Measurements from ENCODE around the gene MTERF4. TPM values are rescaled to one million over a fixed set of nuclear protein-coding genes. Genes with fewer than 3 reads are reported as not detected.

The MTERF4 gene
- polyA plus RNA-seq, 4 donors, result 25.3 to 55.1 (median 30.1) TPM

- H3K27me3 ChIP-seq (ENCODE audit: control insufficient read depth in 3 of 3, insufficient read depth in 3 of 3, low read length in 3 of 3), result no peaks in the 10 kb centered on the region
- no peak for DNase-seq
- H3K4me3 ChIP-seq (ENCODE audit: low read depth in 1 of 3, low read length in 3 of 3), result no peak overlapping the region
- peaks cover 0 to 66% (median 2%) of the 10 kb centered on the region in 3 donors for H3K36me3 ChIP-seq (ENCODE audit: control insufficient read depth in 3 of 3, insufficient read depth in 2 of 3, low read depth in 1 of 3, low read length in 3 of 3)
- H3K27ac ChIP-seq (ENCODE audit: low read depth in 1 of 3, low read length in 2 of 3), result no peak overlapping the region
- 94 to 96% (median 95%) methylated on average over 24 to 25 of the region's 25 CpGs for WGBS, 3 donors
- no peaks in the 10 kb centered on the region for H3K9me3 ChIP-seq (ENCODE audit: control insufficient read depth in 2 of 2, insufficient read depth in 1 of 2, low read depth in 1 of 2, low read length in 1 of 2)
- peaks cover 0 to 10% (median 0%) of the 10 kb centered on the region in 3 donors for H3K4me1 ChIP-seq (ENCODE audit: control insufficient read depth in 3 of 3, insufficient read depth in 2 of 3, low read depth in 1 of 3, low read length in 2 of 3)
- no peak for FAIRE-seq
Observed at GRCh38 chr2:241136661-241137260, 34.7 kb upstream of the MTERF4 start.

GRCh38 chr2:241136191-241136590 lies 34.1 kb upstream of the MTERF4 start:
- Histone ChIP-seq H3K27me3 (ENCODE audit: control insufficient read depth in 3 of 3, insufficient read depth in 3 of 3, low read length in 3 of 3) (no peaks in the 10 kb centered on the region), H3K36me3 (ENCODE audit: control insufficient read depth in 3 of 3, insufficient read depth in 2 of 3, low read depth in 1 of 3, low read length in 3 of 3) (peaks cover 0 to 70% (median 2%) of the 10 kb centered on the region in 3 donors), H3K4me3 (ENCODE audit: low read depth in 1 of 3, low read length in 3 of 3) (no peak overlapping the region), H3K4me1 (ENCODE audit: control insufficient read depth in 3 of 3, insufficient read depth in 2 of 3, low read depth in 1 of 3, low read length in 2 of 3) (peaks cover 0 to 10% (median 0%) of the 10 kb centered on the region in 3 donors), H3K27ac (ENCODE audit: low read depth in 1 of 3, low read length in 2 of 3) (peak overlapping the region in 1 of 3 donors; percentile 50), H3K9me3 (ENCODE audit: control insufficient read depth in 2 of 2, insufficient read depth in 1 of 2, low read depth in 1 of 2, low read length in 1 of 2) (no peaks in the 10 kb centered on the region)
- 62 to 91% (median 76%) methylated on average over 8 of the region's 8 CpGs for WGBS, 3 donors
- no peak for FAIRE-seq
- no peak for DNase-seq

GRCh38 chr2:241135737-241136136 lies 33.6 kb upstream of the MTERF4 start:
- peak; percentile 72 to 88 for DNase-seq
- H3K27ac ChIP-seq (ENCODE audit: low read depth in 1 of 3, low read length in 2 of 3), result peak overlapping the region in 1 of 3 donors; percentile 50
- peaks cover 0 to 10% (median 0%) of the 10 kb centered on the region in 3 donors for H3K4me1 ChIP-seq (ENCODE audit: control insufficient read depth in 3 of 3, insufficient read depth in 2 of 3, low read depth in 1 of 3, low read length in 2 of 3)
- no peaks in the 10 kb centered on the region for H3K27me3 ChIP-seq (ENCODE audit: control insufficient read depth in 3 of 3, insufficient read depth in 3 of 3, low read length in 3 of 3)
- FAIRE-seq, result no peak
- H3K9me3 ChIP-seq (ENCODE audit: control insufficient read depth in 2 of 2, insufficient read depth in 1 of 2, low read depth in 1 of 2, low read length in 1 of 2), result no peaks in the 10 kb centered on the region
- H3K4me3 ChIP-seq (ENCODE audit: low read depth in 1 of 3, low read length in 3 of 3), result no peak overlapping the region
- H3K36me3 ChIP-seq (ENCODE audit: control insufficient read depth in 3 of 3, insufficient read depth in 2 of 3, low read depth in 1 of 3, low read length in 3 of 3), result peaks cover 0 to 66% (median 2%) of the 10 kb centered on the region in 3 donors
- 25 to 63% (median 31%) methylated on average over 9 of the region's 9 CpGs for WGBS, 3 donors

GRCh38 chr2:241134711-241135110 lies 32.6 kb upstream of the MTERF4 start:
- Histone ChIP-seq H3K27ac (ENCODE audit: low read depth in 1 of 3, low read length in 2 of 3) (no peak overlapping the region), H3K9me3 (ENCODE audit: control insufficient read depth in 2 of 2, insufficient read depth in 1 of 2, low read depth in 1 of 2, low read length in 1 of 2) (no peaks in the 10 kb centered on the region), H3K4me3 (ENCODE audit: low read depth in 1 of 3, low read length in 3 of 3) (no peak overlapping the region), H3K27me3 (ENCODE audit: control insufficient read depth in 3 of 3, insufficient read depth in 3 of 3, low read length in 3 of 3) (no peaks in the 10 kb centered on the region), H3K4me1 (ENCODE audit: control insufficient read depth in 3 of 3, insufficient read depth in 2 of 3, low read depth in 1 of 3, low read length in 2 of 3) (peaks cover 0 to 10% (median 0%) of the 10 kb centered on the region in 3 donors), H3K36me3 (ENCODE audit: control insufficient read depth in 3 of 3, insufficient read depth in 2 of 3, low read depth in 1 of 3, low read length in 3 of 3) (peaks cover 0 to 61% (median 2%) of the 10 kb centered on the region in 3 donors)
- 85 to 90% (median 86%) methylated on average over 7 of the region's 7 CpGs for WGBS, 3 donors
- FAIRE-seq (no peak), DNase-seq (no peak)

- Histone ChIP-seq H3K27ac (ENCODE audit: low read depth in 1 of 3, low read length in 2 of 3) (no peak overlapping the region), H3K36me3 (ENCODE audit: control insufficient read depth in 3 of 3, insufficient read depth in 2 of 3, low read depth in 1 of 3, low read length in 3 of 3) (peaks cover 0 to 58% (median 2%) of the 10 kb centered on the region in 3 donors), H3K9me3 (ENCODE audit: control insufficient read depth in 2 of 2, insufficient read depth in 1 of 2, low read depth in 1 of 2, low read length in 1 of 2) (no peaks in the 10 kb centered on the region), H3K4me3 (ENCODE audit: low read depth in 1 of 3, low read length in 3 of 3) (no peak overlapping the region), H3K27me3 (ENCODE audit: control insufficient read depth in 3 of 3, insufficient read depth in 3 of 3, low read length in 3 of 3) (no peaks in the 10 kb centered on the region), H3K4me1 (ENCODE audit: control insufficient read depth in 3 of 3, insufficient read depth in 2 of 3, low read depth in 1 of 3, low read length in 2 of 3) (peaks cover 0 to 10% (median 0%) of the 10 kb centered on the region in 3 donors)
- FAIRE-seq, result no peak
- 93 to 99% (median 98%) methylated on average over 10 of the region's 10 CpGs for WGBS, 3 donors
- no peak for DNase-seq
Observed at GRCh38 chr2:241133436-241133820, 31.3 kb upstream of the MTERF4 start.

GRCh38 chr2:241132538-241133435 lies 30.7 kb upstream of the MTERF4 start:
- WGBS, 3 donors, result 92 to 95% (median 94%) methylated on average over 14 of the region's 14 CpGs
- H3K27ac ChIP-seq (ENCODE audit: low read depth in 1 of 3, low read length in 2 of 3), result no peak overlapping the region

GRCh38 chr2:241131531-241131930 lies 29.4 kb upstream of the MTERF4 start:
- H3K27me3 ChIP-seq (ENCODE audit: control insufficient read depth in 3 of 3, insufficient read depth in 3 of 3, low read length in 3 of 3), result no peaks in the 10 kb centered on the region
- FAIRE-seq (no peak), DNase-seq (no peak)
- H3K4me3 ChIP-seq (ENCODE audit: low read depth in 1 of 3, low read length in 3 of 3), result no peak overlapping the region
- H3K9me3 ChIP-seq (ENCODE audit: control insufficient read depth in 2 of 2, insufficient read depth in 1 of 2, low read depth in 1 of 2, low read length in 1 of 2), result no peaks in the 10 kb centered on the region
- H3K36me3 ChIP-seq (ENCODE audit: control insufficient read depth in 3 of 3, insufficient read depth in 2 of 3, low read depth in 1 of 3, low read length in 3 of 3), result peaks cover 0 to 47% (median 0%) of the 10 kb centered on the region in 3 donors
- no peak overlapping the region for H3K27ac ChIP-seq (ENCODE audit: low read depth in 1 of 3, low read length in 2 of 3)
- WGBS, 3 donors, result 92 to 93% (median 92%) methylated on average over 7 of the region's 7 CpGs
- peaks cover 0 to 10% (median 0%) of the 10 kb centered on the region in 3 donors for H3K4me1 ChIP-seq (ENCODE audit: control insufficient read depth in 3 of 3, insufficient read depth in 2 of 3, low read depth in 1 of 3, low read length in 2 of 3)

More at GRCh38 chr2:241132538-241133435, 30.7 kb upstream of the MTERF4 start:
- FAIRE-seq, result no peak
- Histone ChIP-seq H3K4me1 (ENCODE audit: control insufficient read depth in 3 of 3, insufficient read depth in 2 of 3, low read depth in 1 of 3, low read length in 2 of 3) (peaks cover 0 to 10% (median 0%) of the 10 kb centered on the region in 3 donors), H3K4me3 (ENCODE audit: low read depth in 1 of 3, low read length in 3 of 3) (no peak overlapping the region), H3K27me3 (ENCODE audit: control insufficient read depth in 3 of 3, insufficient read depth in 3 of 3, low read length in 3 of 3) (no peaks in the 10 kb centered on the region), H3K9me3 (ENCODE audit: control insufficient read depth in 2 of 2, insufficient read depth in 1 of 2, low read depth in 1 of 2, low read length in 1 of 2) (no peaks in the 10 kb centered on the region), H3K36me3 (ENCODE audit: control insufficient read depth in 3 of 3, insufficient read depth in 2 of 3, low read depth in 1 of 3, low read length in 3 of 3) (peaks cover 0 to 51% (median 2%) of the 10 kb centered on the region in 3 donors)
- DNase-seq, result no peak

- FAIRE-seq, result no peak
- Histone ChIP-seq H3K4me3 (ENCODE audit: low read depth in 1 of 3, low read length in 3 of 3) (no peak overlapping the region), H3K9me3 (ENCODE audit: control insufficient read depth in 2 of 2, insufficient read depth in 1 of 2, low read depth in 1 of 2, low read length in 1 of 2) (no peaks in the 10 kb centered on the region), H3K27ac (ENCODE audit: low read depth in 1 of 3, low read length in 2 of 3) (no peak overlapping the region), H3K4me1 (ENCODE audit: control insufficient read depth in 3 of 3, insufficient read depth in 2 of 3, low read depth in 1 of 3, low read length in 2 of 3) (peaks cover 0 to 2% (median 0%) of the 10 kb centered on the region in 3 donors), H3K36me3 (ENCODE audit: control insufficient read depth in 3 of 3, insufficient read depth in 2 of 3, low read depth in 1 of 3, low read length in 3 of 3) (peaks cover 0 to 49% (median 0%) of the 10 kb centered on the region in 3 donors), H3K27me3 (ENCODE audit: control insufficient read depth in 3 of 3, insufficient read depth in 3 of 3, low read length in 3 of 3) (no peaks in the 10 kb centered on the region)
- 93 to 94% (median 93%) methylated on average over 16 of the region's 16 CpGs for WGBS, 3 donors
- DNase-seq, result no peak
Observed at GRCh38 chr2:241130316-241130715, 28.2 kb upstream of the MTERF4 start.

Data from small intestine (tissue), 7 donors.